Measurements from ENCODE around the gene IGIP. TPM values are rescaled to one million over a fixed set of nuclear protein-coding genes. Genes with fewer than 3 reads are reported as not detected.

The IGIP gene
- polyA plus RNA-seq, 4 donors, result 6.1 to 9.2 (median 6.5) TPM

GRCh38 chr5:140111011-140111858 lies 14.5 kb upstream of the IGIP start:
- DNase-seq (ENCODE audit: low read depth in 4 of 4, low spot score in 2 of 4), result no peak

- no peak for DNase-seq (ENCODE audit: low read depth in 4 of 4, low spot score in 2 of 4)
These were observed 13.7 kb upstream of the IGIP start for GRCh38 chr5:140111859-140112551.

- no peak for DNase-seq (ENCODE audit: low read depth in 4 of 4, low spot score in 2 of 4)
These were observed 13.0 kb upstream of the IGIP start for GRCh38 chr5:140112685-140113179.

GRCh38 chr5:140113180-140113698 lies 12.5 kb upstream of the IGIP start:
- DNase-seq (ENCODE audit: low read depth in 4 of 4, low spot score in 2 of 4), result no peak

- DNase-seq (ENCODE audit: low read depth in 4 of 4, low spot score in 2 of 4), result peak in 3 of 4 donors; percentile 66 to 89 (median 77)
These were observed 12.0 kb upstream of the IGIP start, which contains the start of gene PURA for GRCh38 chr5:140113699-140114263. PURA (plus strand) TSS chr5:140114109; CDS start chr5:140114182, 73 bp downstream.

- DNase-seq (ENCODE audit: low read depth in 4 of 4, low spot score in 2 of 4), result peak in 3 of 4 donors; percentile 37 to 47 (median 41)
These were observed 11.2 kb upstream of the IGIP start for GRCh38 chr5:140114341-140115185.

- no peak for DNase-seq (ENCODE audit: low read depth in 4 of 4, low spot score in 2 of 4)
These were observed 10.6 kb upstream of the IGIP start for GRCh38 chr5:140115186-140115500.

GRCh38 chr5:140116716-140117115 lies 9.0 kb upstream of the IGIP start:
- DNase-seq (ENCODE audit: low read depth in 4 of 4, low spot score in 2 of 4), result no peak

GRCh38 chr5:140117523-140117922 lies 8.2 kb upstream of the IGIP start:
- DNase-seq (ENCODE audit: low read depth in 4 of 4, low spot score in 2 of 4), result no peak

GRCh38 chr5:140118302-140118936 lies 7.3 kb upstream of the IGIP start:
- DNase-seq (ENCODE audit: low read depth in 4 of 4, low spot score in 2 of 4), result no peak

- DNase-seq (ENCODE audit: low read depth in 4 of 4, low spot score in 2 of 4), result no peak
These were observed 727 bp downstream of the IGIP start for GRCh38 chr5:140126315-140127012.

- no peak for DNase-seq (ENCODE audit: low read depth in 4 of 4, low spot score in 2 of 4)
These were observed 2.6 kb downstream of the IGIP start for GRCh38 chr5:140128376-140128775.

GRCh38 chr5:140130949-140131733 lies 5.4 kb downstream of the IGIP start:
- no peak for DNase-seq (ENCODE audit: low read depth in 4 of 4, low spot score in 2 of 4)

GRCh38 chr5:140131967-140132409 lies 6.3 kb downstream of the IGIP start:
- no peak for DNase-seq (ENCODE audit: low read depth in 4 of 4, low spot score in 2 of 4)

GRCh38 chr5:140133514-140134167 lies 7.9 kb downstream of the IGIP start:
- no peak for DNase-seq (ENCODE audit: low read depth in 4 of 4, low spot score in 2 of 4)

- DNase-seq (ENCODE audit: low read depth in 4 of 4, low spot score in 2 of 4), result no peak
These were observed 8.7 kb downstream of the IGIP start for GRCh38 chr5:140134277-140134935.

- DNase-seq (ENCODE audit: low read depth in 4 of 4, low spot score in 2 of 4), result no peak
These were observed 9.4 kb downstream of the IGIP start for GRCh38 chr5:140135127-140135526.

Measured in left renal cortex interstitium (tissue), 4 donors.